AG09309 (cell line): Measurements from ENCODE around the gene RAMP3.

ENCODE experiments used
- DNase-seq: peaks from one replicate; pipeline ENCODE4 v3.0.0-alpha.2; 2010; ENCODE audit warnings: low read depth
- H3K4me3 ChIP-seq: 2 replicates; pipeline ENCODE4 v1.5.1; 2011; ENCODE audit warnings: mild to moderate bottlenecking, low read depth, low read length, moderate library complexity; ENCODE audit not compliant: control insufficient read depth
- TF ChIP-seq, protein P1 (sequence below): IDR thresholded peaks from 2 replicates; pipeline ENCODE4 v1.5.1; 2011; ENCODE audit warnings: mild to moderate bottlenecking, low read depth, low read length, inconsistent platforms; ENCODE audit not compliant: insufficient read depth, control insufficient read depth; ENCODE audit errors: missing control alignments

The RAMP3 gene

DNA sequence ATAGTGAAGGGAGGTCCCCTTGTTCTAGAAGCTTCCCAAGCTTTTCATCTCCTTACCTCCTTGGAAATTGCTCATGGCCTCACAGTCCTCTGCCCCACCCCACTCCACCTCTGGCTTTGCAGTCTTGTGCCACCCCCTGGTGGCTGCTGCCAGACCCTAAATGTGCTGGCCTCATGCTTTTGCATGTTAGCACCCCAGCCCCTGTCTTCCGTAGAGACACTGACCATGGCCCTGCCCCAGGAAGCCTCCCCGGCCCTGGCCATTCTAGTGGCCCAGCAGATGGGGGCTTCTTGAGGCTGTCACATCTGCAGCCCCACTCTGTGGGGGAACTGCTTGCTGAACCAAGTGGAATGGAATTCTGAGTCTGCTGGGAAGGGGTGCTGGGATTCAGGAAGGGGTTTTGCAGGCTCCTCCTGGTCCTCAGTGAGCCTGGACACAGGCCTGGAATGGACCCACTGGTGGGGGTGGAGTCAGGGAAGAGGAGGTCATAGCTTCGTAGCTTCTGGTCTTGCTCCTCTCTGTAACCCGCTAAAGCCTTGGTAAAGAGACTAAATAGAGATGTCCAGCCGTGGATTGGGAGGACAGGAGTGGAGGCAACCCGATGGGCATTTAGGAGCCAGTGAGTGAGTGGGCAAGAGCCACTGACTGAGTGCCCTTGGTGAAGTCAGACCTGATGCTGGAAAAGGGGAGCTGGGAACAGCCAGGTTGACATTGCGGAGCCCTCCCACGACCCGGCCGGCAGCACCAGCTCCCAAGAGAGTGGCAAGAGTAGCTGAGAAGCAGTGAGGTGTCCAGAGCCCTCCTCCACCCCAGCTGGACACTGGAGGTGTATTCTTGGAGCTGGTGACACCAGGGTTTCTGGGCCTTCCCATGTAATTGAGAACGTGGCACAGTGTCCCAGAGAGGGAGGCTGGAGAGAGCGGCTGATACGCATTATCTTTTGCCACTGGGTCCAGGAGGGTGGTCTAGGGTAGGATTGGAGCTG, 20.9 kb downstream of the RAMP3 start:
- TF ChIP-seq, protein P1, sequence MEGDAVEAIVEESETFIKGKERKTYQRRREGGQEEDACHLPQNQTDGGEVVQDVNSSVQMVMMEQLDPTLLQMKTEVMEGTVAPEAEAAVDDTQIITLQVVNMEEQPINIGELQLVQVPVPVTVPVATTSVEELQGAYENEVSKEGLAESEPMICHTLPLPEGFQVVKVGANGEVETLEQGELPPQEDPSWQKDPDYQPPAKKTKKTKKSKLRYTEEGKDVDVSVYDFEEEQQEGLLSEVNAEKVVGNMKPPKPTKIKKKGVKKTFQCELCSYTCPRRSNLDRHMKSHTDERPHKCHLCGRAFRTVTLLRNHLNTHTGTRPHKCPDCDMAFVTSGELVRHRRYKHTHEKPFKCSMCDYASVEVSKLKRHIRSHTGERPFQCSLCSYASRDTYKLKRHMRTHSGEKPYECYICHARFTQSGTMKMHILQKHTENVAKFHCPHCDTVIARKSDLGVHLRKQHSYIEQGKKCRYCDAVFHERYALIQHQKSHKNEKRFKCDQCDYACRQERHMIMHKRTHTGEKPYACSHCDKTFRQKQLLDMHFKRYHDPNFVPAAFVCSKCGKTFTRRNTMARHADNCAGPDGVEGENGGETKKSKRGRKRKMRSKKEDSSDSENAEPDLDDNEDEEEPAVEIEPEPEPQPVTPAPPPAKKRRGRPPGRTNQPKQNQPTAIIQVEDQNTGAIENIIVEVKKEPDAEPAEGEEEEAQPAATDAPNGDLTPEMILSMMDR, result no peak
- no peak overlapping the region for H3K4me3 ChIP-seq
- DNase-seq, result no peak

DNA sequence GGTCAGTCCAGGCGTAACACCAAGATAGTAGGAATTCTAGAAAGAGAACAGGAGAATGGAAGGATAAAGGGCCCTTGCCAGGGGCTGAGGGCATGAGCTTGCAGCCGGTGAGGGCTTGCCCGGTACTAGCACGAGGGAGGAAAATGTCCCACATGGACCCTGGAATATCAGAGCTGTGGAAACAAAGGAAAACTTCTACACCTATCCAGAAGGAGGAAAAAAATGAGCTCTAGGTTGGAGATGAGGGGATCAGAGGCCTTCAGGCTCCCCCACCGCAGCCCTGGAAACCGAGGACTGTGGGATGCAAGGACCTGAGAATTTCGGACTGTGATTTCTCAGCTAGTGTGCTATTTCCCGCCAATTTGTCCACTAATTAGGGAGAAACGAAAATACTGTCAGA, 22.1 kb downstream of the RAMP3 start:
- TF ChIP-seq, protein P1, result no peak
- no peak for DNase-seq
- H3K4me3 ChIP-seq, result no peak overlapping the region

DNA sequence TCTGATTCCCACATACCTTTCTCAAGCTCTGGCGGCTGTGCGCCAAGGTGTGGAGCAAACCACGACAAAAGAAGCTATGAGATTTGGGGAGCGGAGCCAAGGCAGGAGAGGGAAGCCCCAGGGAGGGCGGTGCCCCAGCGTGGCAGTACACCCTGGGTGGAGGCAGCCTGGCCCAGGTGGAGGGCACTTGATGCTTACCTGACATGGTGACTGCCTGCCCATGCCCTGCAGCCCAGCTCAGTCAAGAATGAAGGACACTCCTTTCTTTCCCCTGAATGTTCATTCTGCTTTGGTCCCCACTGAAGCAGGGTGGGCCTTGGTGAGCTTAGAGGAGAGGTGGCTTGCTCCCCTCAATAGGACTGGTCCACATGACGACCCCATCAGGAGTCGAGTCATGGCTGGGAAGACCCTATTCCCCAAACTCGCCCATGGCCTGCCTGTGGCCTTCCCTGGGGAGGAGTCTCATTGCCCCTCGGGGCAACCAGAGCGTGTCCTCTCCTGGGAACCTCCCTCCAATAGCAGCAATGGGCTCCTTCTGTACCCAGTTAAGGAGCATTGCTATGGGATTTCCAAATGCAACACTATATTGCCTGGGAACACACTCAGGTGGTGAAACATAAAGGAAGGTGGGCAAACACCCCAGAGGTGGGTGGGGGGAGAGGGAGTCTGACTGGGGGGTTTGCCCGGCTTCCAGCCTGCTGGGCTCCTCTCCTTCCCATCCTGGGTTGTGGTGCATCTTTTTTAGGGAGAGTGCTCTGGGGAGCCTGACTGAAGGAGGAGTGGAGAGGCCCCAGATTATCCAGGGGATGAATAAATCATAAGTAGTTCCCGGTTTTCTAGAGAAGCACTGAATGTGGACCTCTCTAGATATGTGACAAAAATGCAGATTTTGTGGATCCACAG, 22.7 kb downstream of the RAMP3 start:
- TF ChIP-seq, protein P1, result no peak
- no peak for DNase-seq
- no peak overlapping the region for H3K4me3 ChIP-seq

DNA sequence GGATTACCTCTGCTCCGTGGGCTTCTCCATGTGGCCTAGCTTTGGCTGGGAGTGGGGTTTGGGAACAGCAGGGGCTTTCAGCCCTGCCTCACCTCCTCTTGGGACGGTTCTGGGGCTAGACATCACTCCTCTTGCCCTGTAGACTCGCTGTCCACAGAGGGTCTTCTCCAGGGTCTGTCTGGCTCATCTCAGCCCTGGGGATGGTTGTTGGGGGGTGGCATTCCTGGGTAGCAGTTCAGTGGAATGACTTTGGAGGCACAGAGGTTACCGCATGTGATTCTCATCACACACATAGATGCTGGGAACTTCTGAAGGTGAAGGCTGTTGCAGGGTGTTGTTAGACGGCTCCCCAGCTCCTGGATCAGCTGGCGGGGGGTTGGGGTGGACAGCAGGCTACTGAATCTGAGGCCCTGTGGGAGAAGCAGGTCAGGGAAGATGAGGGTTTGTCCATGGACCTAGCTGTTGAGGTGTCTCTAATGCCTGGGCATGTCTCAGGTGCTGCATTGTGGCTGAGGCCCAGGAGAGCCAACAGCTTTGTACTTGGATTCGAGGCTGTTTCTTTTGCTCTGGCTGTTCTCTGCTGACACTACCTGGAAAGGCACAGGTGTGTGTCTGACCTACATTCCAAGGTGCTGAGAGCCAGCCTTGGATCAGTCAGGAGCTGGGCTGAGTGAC, 23.8 kb downstream of the RAMP3 start:
- TF ChIP-seq, protein P1, result no peak
- H3K4me3 ChIP-seq, result no peak overlapping the region
- no peak for DNase-seq

DNA sequence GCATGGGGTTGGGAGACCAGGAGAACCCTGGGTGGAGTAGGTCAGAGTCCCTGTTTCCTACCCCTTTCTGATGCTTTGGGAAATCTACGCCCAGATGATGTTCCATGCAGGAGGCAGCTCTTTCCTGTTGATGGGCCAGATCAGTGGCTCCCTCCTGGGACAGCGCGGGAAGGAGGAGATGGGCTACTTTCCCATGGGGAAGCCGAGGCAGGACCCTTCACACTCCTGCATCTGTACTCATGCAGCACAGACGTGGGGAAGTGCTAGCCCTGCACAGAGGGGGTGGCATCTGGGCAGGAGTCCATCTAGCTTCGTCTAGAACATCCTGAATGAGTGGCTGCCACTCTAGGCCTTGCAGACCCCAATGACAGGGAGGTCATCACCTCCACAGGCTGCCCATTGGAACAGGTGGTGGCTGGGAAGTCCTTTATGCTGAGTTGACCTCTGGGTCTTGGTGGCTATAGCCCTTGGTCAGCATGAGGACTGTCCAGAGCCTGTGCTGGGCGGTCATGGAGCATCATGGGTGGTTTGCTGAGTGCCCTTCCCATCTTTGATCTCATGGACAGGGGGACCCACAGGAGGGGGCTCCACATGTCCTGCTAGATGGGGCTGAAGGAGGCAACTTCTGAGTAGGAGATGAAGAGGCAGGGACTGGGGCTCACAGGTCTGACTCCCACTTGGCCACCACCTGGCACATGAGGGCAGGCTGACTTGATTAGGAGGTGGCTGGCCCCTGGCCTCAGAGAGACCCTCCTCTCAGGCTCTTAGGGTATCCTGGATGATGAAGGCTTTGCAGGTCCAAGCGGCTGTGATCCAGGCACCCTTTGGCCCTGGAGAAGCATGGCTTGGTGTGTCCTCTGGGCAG, 24.6 kb downstream of the RAMP3 start:
- TF ChIP-seq, protein P1, result no peak
- H3K4me3 ChIP-seq, result no peak overlapping the region
- no peak for DNase-seq
